Caki2 (cell line): Measurements from ENCODE around the gene FAM53B. TPM values are rescaled to one million over a fixed set of nuclear protein-coding genes. Genes with fewer than 3 reads are reported as not detected.
"Not testable (repeated sequence)": the region's sequence is repeated elsewhere in the genome, so short reads cannot be mapped to it uniquely, and the experiment has no call there.

Source experiments
- DNase-seq: peaks from one replicate; pipeline ENCODE4 v3.0.0-alpha.2; 2015; ENCODE audit warnings: low read depth
- in situ Hi-C: cut with HindIII; loops from 2 replicates; pipeline ENCODE4 v1.10.0; 2016; ENCODE audit warnings: low sequenced_read_pairs, low pct_unique_long_range_greater_than_20kb, mixed read lengths
- total RNA-seq: library from RNA; depleted of rRNA; stranded (reverse); fragments of >200 nt; shearing (Covaris generic); gene quantifications from 2 replicates; pipeline ENCODE4 v1.2.3, GENCODE V29; 2014; ENCODE audit warnings: low replicate concordance

The FAM53B gene
- total RNA-seq, 1 experiment from 2014 or later, result 10.5 TPM

DNA sequence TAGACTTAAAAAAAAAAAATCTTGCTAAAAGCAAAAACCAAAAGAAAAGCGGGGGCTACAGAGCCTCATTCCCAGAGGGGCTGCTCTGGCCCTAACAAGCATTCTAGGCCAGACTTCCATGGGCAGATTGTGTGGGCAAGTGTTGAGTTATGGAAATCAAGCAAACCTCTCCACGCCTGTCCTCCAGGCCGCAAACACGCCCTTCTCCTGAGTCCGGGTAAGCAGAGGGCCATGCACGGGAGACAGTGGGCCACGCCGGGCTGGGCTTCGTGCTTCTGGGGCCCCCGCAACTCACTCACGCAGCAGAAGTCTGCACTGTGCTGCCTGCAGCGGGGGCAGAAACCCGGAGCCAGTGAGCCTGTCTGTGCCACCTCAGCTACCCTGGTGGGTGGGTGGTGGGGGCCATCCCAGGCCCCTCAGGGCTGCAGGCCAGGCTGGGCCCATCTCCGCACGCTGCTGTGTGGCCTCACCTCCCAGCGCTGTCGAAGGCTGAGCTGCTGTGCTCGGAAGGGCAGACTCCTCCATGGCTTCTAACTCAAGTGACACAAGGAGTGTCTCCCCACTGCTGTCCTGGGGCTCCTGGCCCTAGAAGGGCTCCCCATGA, 125.6 kb downstream of the FAM53B start:
- no peak for DNase-seq

DNA sequence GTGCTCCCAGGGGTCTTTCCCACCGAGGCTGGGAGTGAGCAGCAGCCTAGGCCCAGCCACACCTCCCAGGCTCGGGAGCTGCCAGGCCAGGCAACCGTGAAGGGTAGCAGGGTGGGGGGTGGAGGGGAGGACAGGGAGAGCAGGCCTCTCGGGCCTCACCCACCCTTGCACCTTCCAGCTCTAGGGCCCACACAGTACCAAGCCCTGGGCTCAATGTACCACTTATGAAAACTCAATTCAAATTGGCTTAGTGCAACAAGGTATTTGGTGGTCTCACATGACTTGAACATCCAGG, 127.4 kb downstream of the FAM53B start:
- DNase-seq, result no peak
- in situ Hi-C loops, result no loop called here

More for the DNA sequence above, 125.6 kb downstream of the FAM53B start:
- in situ Hi-C loops, result no loop called here

DNA sequence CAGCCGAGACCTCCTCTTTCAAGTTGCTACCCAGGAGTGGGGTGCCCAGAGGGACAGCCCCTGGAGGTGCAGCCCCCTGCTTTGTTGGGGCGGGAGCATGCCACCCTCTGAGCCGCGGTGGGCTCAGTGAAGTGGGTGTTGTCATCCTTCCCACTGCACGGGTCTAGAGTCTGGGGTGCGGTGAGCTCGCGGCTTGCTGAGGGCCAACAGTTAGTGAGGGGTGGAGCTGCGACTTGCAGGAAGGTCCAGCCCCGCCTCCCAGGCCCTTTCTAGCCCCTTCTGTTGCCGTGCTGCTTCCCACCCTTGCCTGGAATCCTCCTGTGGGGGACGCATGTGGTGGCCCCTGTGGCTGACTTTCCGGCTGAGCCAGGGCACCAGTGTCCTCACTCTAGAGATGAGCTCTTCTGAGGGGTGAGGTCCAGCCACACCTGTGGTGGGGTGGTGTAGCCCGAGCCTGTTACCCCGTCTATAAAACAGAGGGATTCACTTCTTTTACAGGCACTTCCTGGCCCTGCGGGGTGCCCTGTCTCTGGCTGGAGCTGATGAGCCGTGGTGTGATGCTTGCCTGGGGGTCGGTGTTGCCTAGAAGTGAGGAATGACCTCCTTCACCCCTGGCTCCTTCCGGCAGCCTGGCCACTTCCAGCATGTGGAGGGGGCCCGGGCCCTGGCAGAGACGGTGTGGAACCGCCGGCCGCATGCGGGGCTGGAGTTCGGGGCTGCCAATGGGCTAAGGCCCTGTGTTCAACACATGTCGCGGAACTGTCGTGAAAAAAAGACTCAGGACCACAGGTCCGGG, 127.9 kb downstream of the FAM53B start:
- in situ Hi-C loops, result no loop called here
- no peak for DNase-seq

GRCh38 chr10:124615259-124615658, 128.9 kb downstream of the FAM53B start:
- in situ Hi-C loops, result no loop called here

DNA sequence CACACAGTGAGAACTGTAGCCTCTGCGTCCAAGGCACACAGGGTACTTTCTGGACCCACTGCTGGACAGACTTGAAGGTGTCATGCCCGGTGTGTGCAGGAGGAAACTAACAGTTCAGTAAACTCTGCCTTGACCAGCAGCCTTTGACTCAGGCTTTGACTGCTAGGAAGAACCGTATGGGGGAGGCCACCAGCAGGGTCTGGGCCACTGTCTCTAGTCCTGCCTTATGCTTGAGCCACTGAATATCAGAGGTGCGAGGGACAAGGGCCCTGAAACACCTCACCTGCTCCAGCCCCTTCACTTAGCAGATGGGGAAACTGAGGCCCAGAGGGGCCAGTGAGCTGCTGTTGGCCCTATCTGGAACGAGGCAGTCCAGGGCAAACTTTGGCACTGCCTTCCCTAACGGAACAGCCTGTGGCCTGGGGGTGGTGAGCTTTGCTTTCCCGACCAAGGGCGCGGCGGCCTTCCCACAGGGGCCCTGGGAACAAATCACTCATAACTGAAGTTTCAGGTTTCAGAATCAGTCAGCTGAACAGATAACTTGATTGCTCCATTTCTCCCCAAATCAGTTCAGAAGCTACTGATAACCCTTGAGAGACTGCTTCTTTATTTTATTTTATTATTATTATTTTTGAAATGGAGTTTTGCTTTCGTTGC, 130.0 kb downstream of the FAM53B start:
- in situ Hi-C loops, result no loop called here

More at GRCh38 chr10:124615259-124615658, 128.9 kb downstream of the FAM53B start:
- DNase-seq, result no peak

GRCh38 chr10:124612611-124613498, 131.3 kb downstream of the FAM53B start:
- in situ Hi-C loops, result no loop called here
- DNase-seq, result no peak

More for the DNA sequence above, 130.0 kb downstream of the FAM53B start:
- no peak for DNase-seq

DNA sequence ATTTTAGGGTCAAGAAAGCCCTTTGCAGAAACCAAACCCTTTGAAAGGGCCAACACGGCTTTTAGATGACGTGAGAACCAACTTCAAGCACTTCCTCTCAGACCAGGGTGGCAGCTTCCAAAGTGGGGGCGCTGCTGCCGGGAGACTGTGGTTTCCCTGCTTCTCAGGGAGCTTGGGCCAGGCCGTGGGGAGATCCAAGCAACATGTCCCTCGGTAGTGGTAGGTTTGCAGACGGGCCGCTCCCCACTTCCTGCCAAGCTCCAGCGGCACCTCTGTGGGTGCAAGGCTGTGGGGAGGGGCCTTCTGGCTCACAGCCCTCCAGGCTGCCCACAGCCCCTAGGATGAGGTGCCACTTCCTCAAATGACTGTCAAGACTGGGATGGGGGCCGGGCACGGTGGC, 132.4 kb downstream of the FAM53B start:
- DNase-seq, result no peak
- in situ Hi-C loops, result no loop called here

GRCh38 chr10:124610851-124611250, 133.3 kb downstream of the FAM53B start:
- in situ Hi-C loops, DNase-seq: not testable (repeated sequence)

GRCh38 chr10:124610186-124610585, 134.0 kb downstream of the FAM53B start:
- in situ Hi-C loops, DNase-seq: not testable (repeated sequence)

GRCh38 chr10:124609698-124610097, 134.5 kb downstream of the FAM53B start:
- in situ Hi-C loops, result no loop called here
- DNase-seq, result no peak

GRCh38 chr10:124608093-124608721, 136.0 kb downstream of the FAM53B start:
- no peak for DNase-seq
- in situ Hi-C loops, result no loop called here

- in situ Hi-C loops, result no loop called here
- DNase-seq, result no peak
These were observed 136.5 kb downstream of the FAM53B start for GRCh38 chr10:124607693-124608092.

GRCh38 chr10:124606822-124607221, 137.4 kb downstream of the FAM53B start:
- in situ Hi-C loops, result no loop called here
- no peak for DNase-seq

- in situ Hi-C loops, result no loop called here
- no peak for DNase-seq
These were observed 138.0 kb downstream of the FAM53B start for GRCh38 chr10:124605856-124606812.

GRCh38 chr10:124605481-124605855, 138.7 kb downstream of the FAM53B start:
- DNase-seq, result no peak
- in situ Hi-C loops, result no loop called here

GRCh38 chr10:124605001-124605370, 139.2 kb downstream of the FAM53B start:
- in situ Hi-C loops, result no loop called here
- no peak for DNase-seq
